Measurements from ENCODE around the gene ILDR1.

ILDR1 gene

DNA sequence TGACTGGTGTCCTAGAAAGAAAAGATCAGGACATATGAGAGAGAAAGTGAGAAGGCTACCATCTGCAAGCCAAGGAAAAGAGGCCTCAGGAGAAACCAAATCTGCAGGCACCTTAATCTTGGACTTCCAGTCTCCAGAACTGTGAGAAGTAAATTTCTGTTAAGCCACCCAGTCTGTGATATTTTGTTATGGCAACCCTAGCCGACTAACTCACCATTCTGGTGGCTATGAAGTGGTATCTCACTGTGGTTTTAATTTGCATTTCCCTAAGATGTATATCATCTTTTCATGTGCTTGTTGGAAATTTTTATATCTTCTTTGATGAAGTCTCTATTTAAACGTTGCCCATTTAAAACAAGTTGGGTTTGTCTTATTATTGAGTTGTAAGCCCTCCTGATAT is 40.6 kb downstream of the ILDR1 start:
- Histone ChIP-seq H3F3A (ENCODE audit: insufficient read depth) (peaks cover 6% of the 10 kb centered on the region; the same call in 1 of the 2 replicates), H3K4me2 (ENCODE audit: low read depth, low read length, poor library complexity, severe bottlenecking) (peak overlapping the region; percentile 39), H2AFZ (ENCODE audit: low read depth, low read length, severe bottlenecking) (no peak overlapping the region), H3K9me2 (replicated peaks; ENCODE audit: insufficient read depth, low read length) (no peaks in the 10 kb centered on the region), H3K9me3 (ENCODE audit: insufficient read depth, low read length) (no peaks in the 10 kb centered on the region; the same call in 1 of the 2 replicates), H3K27ac (ENCODE audit: low read depth, low read length) (peak overlapping the region; percentile 47), H3K36me3 (ENCODE audit: low read length) (peaks cover 23% of the 10 kb centered on the region), H3K27me3 (ENCODE audit: low read length) (no peaks in the 10 kb centered on the region), H3K79me2 (ENCODE audit: insufficient read depth, low read length) (no peaks in the 10 kb centered on the region), H4K20me1 (ENCODE audit: low read depth, low read length) (no peaks in the 10 kb centered on the region), H3K9ac (ENCODE audit: low read length) (no peak overlapping the region), H3K4me3 (ENCODE audit: insufficient read depth, low read length, poor library complexity, severe bottlenecking) (no peak overlapping the region)
- TF ChIP-seq, protein P1, sequence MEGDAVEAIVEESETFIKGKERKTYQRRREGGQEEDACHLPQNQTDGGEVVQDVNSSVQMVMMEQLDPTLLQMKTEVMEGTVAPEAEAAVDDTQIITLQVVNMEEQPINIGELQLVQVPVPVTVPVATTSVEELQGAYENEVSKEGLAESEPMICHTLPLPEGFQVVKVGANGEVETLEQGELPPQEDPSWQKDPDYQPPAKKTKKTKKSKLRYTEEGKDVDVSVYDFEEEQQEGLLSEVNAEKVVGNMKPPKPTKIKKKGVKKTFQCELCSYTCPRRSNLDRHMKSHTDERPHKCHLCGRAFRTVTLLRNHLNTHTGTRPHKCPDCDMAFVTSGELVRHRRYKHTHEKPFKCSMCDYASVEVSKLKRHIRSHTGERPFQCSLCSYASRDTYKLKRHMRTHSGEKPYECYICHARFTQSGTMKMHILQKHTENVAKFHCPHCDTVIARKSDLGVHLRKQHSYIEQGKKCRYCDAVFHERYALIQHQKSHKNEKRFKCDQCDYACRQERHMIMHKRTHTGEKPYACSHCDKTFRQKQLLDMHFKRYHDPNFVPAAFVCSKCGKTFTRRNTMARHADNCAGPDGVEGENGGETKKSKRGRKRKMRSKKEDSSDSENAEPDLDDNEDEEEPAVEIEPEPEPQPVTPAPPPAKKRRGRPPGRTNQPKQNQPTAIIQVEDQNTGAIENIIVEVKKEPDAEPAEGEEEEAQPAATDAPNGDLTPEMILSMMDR (IDR thresholded peaks at IDR 0.05; ENCODE audit: insufficient read depth, low read length, poor library complexity, severe bottlenecking), result no peak
- no peak for TF ChIP-seq EZH2phosphoT487 (conservative IDR thresholded peaks at IDR 0.05; ENCODE audit: low read length)

DNA sequence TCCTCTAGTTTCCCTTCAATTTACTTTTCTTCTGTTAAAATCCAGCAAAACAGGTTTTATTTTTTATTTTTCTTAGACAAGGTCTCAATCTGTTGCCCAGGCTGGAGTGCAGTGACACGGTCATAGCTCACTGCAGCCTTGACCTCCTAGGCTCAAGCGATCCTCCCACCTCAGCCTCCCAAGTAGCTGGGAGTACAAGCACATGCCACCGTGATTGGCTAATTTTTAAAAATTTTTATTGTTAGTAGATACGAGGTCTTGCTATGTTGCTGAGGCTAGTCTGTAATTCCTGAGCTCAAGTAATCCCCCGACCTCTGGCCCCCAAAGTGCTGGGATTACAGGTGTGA is 41.6 kb downstream of the ILDR1 start:
- peak overlapping the region; percentile 39 for H3K4me2 ChIP-seq (ENCODE audit: low read depth, low read length, poor library complexity, severe bottlenecking)
- H4K20me1 ChIP-seq (ENCODE audit: low read depth, low read length), result no peaks in the 10 kb centered on the region
- no peaks in the 10 kb centered on the region for H3K79me2 ChIP-seq (ENCODE audit: insufficient read depth, low read length)
- H3K27me3 ChIP-seq (ENCODE audit: low read length), result no peaks in the 10 kb centered on the region
- H3K9me3 ChIP-seq (ENCODE audit: insufficient read depth, low read length), result no peaks in the 10 kb centered on the region; the same call in 1 of the 2 replicates
- H3K4me3 ChIP-seq (ENCODE audit: insufficient read depth, low read length, poor library complexity, severe bottlenecking), result no peak overlapping the region
- no peaks in the 10 kb centered on the region for H3K9me2 ChIP-seq (replicated peaks; ENCODE audit: insufficient read depth, low read length)
- H2AFZ ChIP-seq (ENCODE audit: low read depth, low read length, severe bottlenecking), result peak overlapping the region; percentile 21
- H3F3A ChIP-seq (ENCODE audit: insufficient read depth), result peaks cover 6% of the 10 kb centered on the region; the same call in 1 of the 2 replicates
- TF ChIP-seq, protein P1 (IDR thresholded peaks at IDR 0.05; ENCODE audit: insufficient read depth, low read length, poor library complexity, severe bottlenecking), result no peak
- TF ChIP-seq EZH2phosphoT487 (conservative IDR thresholded peaks at IDR 0.05; ENCODE audit: low read length), result no peak
- H3K36me3 ChIP-seq (ENCODE audit: low read length), result peaks cover 23% of the 10 kb centered on the region
- H3K27ac ChIP-seq (ENCODE audit: low read depth, low read length), result peak overlapping the region; percentile 47
- peak overlapping the region; percentile 17 for H3K9ac ChIP-seq (ENCODE audit: low read length)

DNA sequence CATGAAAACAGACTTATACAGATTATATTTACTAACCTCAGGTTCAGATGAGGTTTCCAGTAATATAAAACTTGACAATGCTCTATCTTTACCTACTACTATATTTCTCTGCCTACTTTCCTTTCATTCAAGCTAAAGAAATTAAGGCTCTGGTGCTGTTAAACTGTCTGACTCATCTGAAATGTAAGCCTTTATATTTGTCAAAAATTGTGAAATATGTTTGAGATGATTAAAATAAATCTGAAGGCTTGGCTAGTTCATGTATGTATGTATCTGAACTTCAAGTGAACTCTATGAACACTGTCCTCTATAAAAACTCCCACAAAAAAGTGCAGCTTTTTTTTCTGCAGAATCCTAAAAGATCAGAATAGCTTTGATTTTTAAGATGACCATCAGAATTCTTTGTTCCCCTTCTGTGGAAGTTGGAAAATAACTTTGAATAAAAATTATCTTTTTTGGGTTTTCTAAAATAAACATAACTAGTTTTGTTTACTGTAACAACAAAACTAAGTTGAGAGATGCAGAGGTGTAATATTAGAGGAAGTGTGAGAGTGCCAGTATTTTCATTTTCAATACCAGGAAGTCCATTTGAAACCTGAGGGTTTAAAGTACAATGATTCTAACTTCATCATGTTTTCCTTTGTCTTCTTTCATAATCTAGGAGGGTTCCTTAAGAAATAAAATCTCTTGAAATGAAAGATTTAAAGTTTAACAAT is 42.2 kb downstream of the ILDR1 start:
- Histone ChIP-seq H3F3A (ENCODE audit: insufficient read depth) (peaks cover 6% of the 10 kb centered on the region; the same call in 1 of the 2 replicates), H2AFZ (ENCODE audit: low read depth, low read length, severe bottlenecking) (peak overlapping the region; percentile 21), H3K9ac (ENCODE audit: low read length) (peak overlapping the region; percentile 17), H3K9me2 (replicated peaks; ENCODE audit: insufficient read depth, low read length) (no peaks in the 10 kb centered on the region), H3K4me3 (ENCODE audit: insufficient read depth, low read length, poor library complexity, severe bottlenecking) (no peak overlapping the region), H3K9me3 (ENCODE audit: insufficient read depth, low read length) (peaks cover 3% of the 10 kb centered on the region; the same call in 1 of the 2 replicates), H3K4me2 (ENCODE audit: low read depth, low read length, poor library complexity, severe bottlenecking) (peak overlapping the region; percentile 39), H3K27ac (ENCODE audit: low read depth, low read length) (peak overlapping the region; percentile 41), H3K36me3 (ENCODE audit: low read length) (peaks cover 19% of the 10 kb centered on the region), H4K20me1 (ENCODE audit: low read depth, low read length) (no peaks in the 10 kb centered on the region), H3K79me2 (ENCODE audit: insufficient read depth, low read length) (no peaks in the 10 kb centered on the region), H3K27me3 (ENCODE audit: low read length) (no peaks in the 10 kb centered on the region)
- TF ChIP-seq, protein P1 (IDR thresholded peaks at IDR 0.05; ENCODE audit: insufficient read depth, low read length, poor library complexity, severe bottlenecking), result no peak
- no peak for TF ChIP-seq EZH2phosphoT487 (conservative IDR thresholded peaks at IDR 0.05; ENCODE audit: low read length)
